Trophoblast cell (in vitro differentiated cells and primary cell): Measurements from ENCODE around the gene PACS1.

Experiments used
- DNase-seq, 2 donors: peaks; one replicate each; pipeline ENCODE4 v3.0.0-alpha.2; 2016
- H2AFZ ChIP-seq: 2 replicates; pipeline ENCODE4 v1.6.1; 2013; ENCODE audit warnings: low read length, moderate library complexity, mild to moderate bottlenecking; ENCODE audit not compliant: insufficient read depth, poor library complexity
- H2AK5ac ChIP-seq: 2 replicates; pipeline ENCODE4 v1.6.1; 2013; ENCODE audit warnings: mild to moderate bottlenecking, low read length
- H2BK120ac ChIP-seq: 2 replicates; pipeline ENCODE4 v1.6.1; 2013; ENCODE audit warnings: low read length, mild to moderate bottlenecking, moderate library complexity; ENCODE audit not compliant: insufficient read depth, poor library complexity
- H2BK12ac ChIP-seq: 2 replicates; pipeline ENCODE4 v1.6.1; 2013; ENCODE audit warnings: mild to moderate bottlenecking, low read length, moderate library complexity
- H2BK5ac ChIP-seq: 2 replicates; pipeline ENCODE4 v1.6.1; 2013; ENCODE audit warnings: low read length, low read depth, moderate library complexity, mild to moderate bottlenecking; ENCODE audit not compliant: poor library complexity
- H3K14ac ChIP-seq: 2 replicates; pipeline ENCODE4 v1.6.1; 2013; ENCODE audit warnings: mild to moderate bottlenecking, low read length
- H3K18ac ChIP-seq: 2 replicates; pipeline ENCODE4 v1.6.1; 2013; ENCODE audit warnings: mild to moderate bottlenecking, low read length
- H3K23ac ChIP-seq: 2 replicates; pipeline ENCODE4 v1.6.1; 2013; ENCODE audit warnings: low read length
- H3K27ac ChIP-seq: 2 replicates; pipeline ENCODE4 v1.5.1; 2013; ENCODE audit warnings: low read depth, mild to moderate bottlenecking, inconsistent platforms, low read length, moderate library complexity
- H3K27me3 ChIP-seq: 2 replicates; pipeline ENCODE4 v1.6.1; 2013; ENCODE audit warnings: inconsistent platforms, mild to moderate bottlenecking, low read length, moderate library complexity; ENCODE audit not compliant: insufficient read depth
- H3K36me3 ChIP-seq, 2 experiments: 1 replicate in 1 of 2; 2 replicates in 1 of 2; pipeline ENCODE4 v1.6.1; 2013; ENCODE audit warnings: low read length in 2 of 2, mild to moderate bottlenecking in 2 of 2, moderate library complexity in 1 of 2; ENCODE audit not compliant: insufficient read depth in 2 of 2, control insufficient read depth in 1 of 2
- H3K4ac ChIP-seq: 2 replicates; pipeline ENCODE4 v1.6.1; 2013; ENCODE audit warnings: low read depth, mild to moderate bottlenecking, low read length, moderate library complexity
- H3K4me1 ChIP-seq, 2 experiments: 1 replicate in 1 of 2; 2 replicates in 1 of 2; pipeline ENCODE4 v1.6.1; 2013; ENCODE audit warnings: low read length in 2 of 2, mild to moderate bottlenecking in 2 of 2, moderate library complexity in 1 of 2; ENCODE audit not compliant: insufficient read depth in 2 of 2, control insufficient read depth in 1 of 2
- H3K4me2 ChIP-seq: 2 replicates; pipeline ENCODE4 v1.6.1; 2013; ENCODE audit warnings: inconsistent platforms, mild to moderate bottlenecking, low read length, moderate library complexity
- H3K4me3 ChIP-seq: 2 replicates; pipeline ENCODE4 v1.5.1; 2013; ENCODE audit warnings: mild to moderate bottlenecking, low read depth, low read length, inconsistent platforms
- H3K79me1 ChIP-seq: one replicate; pipeline ENCODE4 v1.6.1; 2013; ENCODE audit warnings: low read length
- H3K79me2 ChIP-seq: 2 replicates; pipeline ENCODE4 v1.6.1; 2013; ENCODE audit warnings: low read length, mild to moderate bottlenecking; ENCODE audit not compliant: control insufficient read depth, insufficient read depth, poor library complexity
- H3K9ac ChIP-seq: 2 replicates; pipeline ENCODE4 v1.6.1; 2013; ENCODE audit warnings: mild to moderate bottlenecking, low read length
- H3K9me3 ChIP-seq: 2 replicates; pipeline ENCODE4 v1.6.1; 2013; ENCODE audit warnings: low read depth, mild to moderate bottlenecking, control low read depth, inconsistent platforms, low read length; ENCODE audit not compliant: insufficient read depth
- H4K12ac ChIP-seq: 2 replicates; pipeline ENCODE4 v1.6.1; 2013; ENCODE audit warnings: low read depth, mild to moderate bottlenecking, low read length, moderate library complexity
- H4K8ac ChIP-seq: 2 replicates; pipeline ENCODE4 v1.6.1; 2013; ENCODE audit warnings: low read depth, mild to moderate bottlenecking, low read length, moderate library complexity
- H4K91ac ChIP-seq: one replicate; pipeline ENCODE4 v1.6.1; 2013; ENCODE audit warnings: low read depth, mild to moderate bottlenecking, low read length, moderate library complexity
- WGBS: extraction: QIAGEN DNeasy Blood & Tissue Kit; methylation state at CpG from one replicate; pipeline ENCODE4 v1.1.7; 2013; ENCODE audit warnings: missing lambda C conversion rate; ENCODE audit not compliant: insufficient read length, insufficient coverage; ENCODE audit errors: extremely low coverage; 5-methylcytosine and 5-hydroxymethylcytosine counted together

Gene PACS1

GRCh38 chr11:66070604-66071380 lies 720 bp downstream of the PACS1 start:
- WGBS: no CpG with 5 or more reads among the region's 60 CpGs
- H3K23ac ChIP-seq: no peak overlapping the region
- peak overlapping the region; percentile 97 for H3K4ac ChIP-seq
- H3K79me2 ChIP-seq: peaks cover 10% of the 10 kb centered on the region
- H4K91ac ChIP-seq: peak overlapping the region; percentile 99
- H2BK12ac ChIP-seq: no peak overlapping the region
- peak overlapping the region; percentile 87 for H3K27ac ChIP-seq
- peak overlapping the region; percentile 97 for H2AFZ ChIP-seq
- peak overlapping the region; percentile 98 for H2BK120ac ChIP-seq
- peak overlapping the region; percentile 93 for H4K8ac ChIP-seq
- H3K79me1 ChIP-seq: peaks cover 20% of the 10 kb centered on the region
- H3K18ac ChIP-seq: peak overlapping the region; percentile 100
- peak overlapping the region; percentile 99 for H3K4me3 ChIP-seq
- peak overlapping the region; percentile 97 for H2AK5ac ChIP-seq
- peak overlapping the region; percentile 99 for H3K14ac ChIP-seq
- H3K9ac ChIP-seq: peak overlapping the region; percentile 76
- peak overlapping the region; percentile 94 for H2BK5ac ChIP-seq
- peak overlapping the region; percentile 97 for H4K12ac ChIP-seq
- no peaks in the 10 kb centered on the region for H3K9me3 ChIP-seq
- H3K4me2 ChIP-seq: peak overlapping the region; percentile 89
- peaks cover 4 to 6% of the 10 kb centered on the region in 2 experiments for H3K4me1 ChIP-seq
- peak; percentile 52 to 55 for DNase-seq
- H3K36me3 ChIP-seq: peaks cover 27 to 43% of the 10 kb centered on the region in 2 experiments
- H3K27me3 ChIP-seq: no peaks in the 10 kb centered on the region

GRCh38 chr11:66071381-66071801 lies 1.3 kb downstream of the PACS1 start:
- Histone ChIP-seq H2BK5ac (no peak overlapping the region), H3K9ac (peak overlapping the region; percentile 76), H4K8ac (no peak overlapping the region), H3K79me2 (peaks cover 10% of the 10 kb centered on the region), H2BK120ac (no peak overlapping the region), H4K91ac (no peak overlapping the region), H3K79me1 (peaks cover 20% of the 10 kb centered on the region), H3K4ac (peak overlapping the region; percentile 74), H2AK5ac (no peak overlapping the region), H3K27ac (no peak overlapping the region), H3K4me3 (peak overlapping the region; percentile 12), H2BK12ac (no peak overlapping the region), H3K36me3 (peaks cover 23 to 37% of the 10 kb centered on the region in 2 experiments), H4K12ac (no peak overlapping the region), H3K9me3 (no peaks in the 10 kb centered on the region), H3K27me3 (no peaks in the 10 kb centered on the region), H3K23ac (no peak overlapping the region), H3K4me1 (peaks cover 4 to 6% of the 10 kb centered on the region in 2 experiments), H3K18ac (no peak overlapping the region), H3K4me2 (peak overlapping the region; percentile 89), H2AFZ (no peak overlapping the region), H3K14ac (no peak overlapping the region)
- DNase-seq: no peak
- WGBS: no CpG with 5 or more reads among the region's 2 CpGs

GRCh38 chr11:66072081-66072480 lies 2.0 kb downstream of the PACS1 start:
- H3K14ac ChIP-seq: no peak overlapping the region

GRCh38 chr11:66072518-66072917 lies 2.4 kb downstream of the PACS1 start:
- Histone ChIP-seq H4K91ac (no peak overlapping the region), H2AFZ (no peak overlapping the region), H3K4me3 (no peak overlapping the region), H3K23ac (no peak overlapping the region), H3K4me1 (peaks cover 4 to 6% of the 10 kb centered on the region in 2 experiments), H3K79me2 (peaks cover 13% of the 10 kb centered on the region), H3K27ac (no peak overlapping the region), H3K14ac (no peak overlapping the region), H2BK12ac (no peak overlapping the region), H4K8ac (no peak overlapping the region), H2AK5ac (no peak overlapping the region), H3K4me2 (no peak overlapping the region), H3K79me1 (peaks cover 20% of the 10 kb centered on the region), H2BK5ac (no peak overlapping the region), H3K9ac (no peak overlapping the region), H4K12ac (no peak overlapping the region), H3K27me3 (no peaks in the 10 kb centered on the region), H3K36me3 (peaks cover 20 to 28% of the 10 kb centered on the region in 2 experiments), H3K4ac (peak overlapping the region; percentile 82), H2BK120ac (no peak overlapping the region), H3K18ac (no peak overlapping the region), H3K9me3 (no peaks in the 10 kb centered on the region)
- no peak for DNase-seq
- WGBS: no CpG with 5 or more reads among the region's 8 CpGs

More at GRCh38 chr11:66072081-66072480, 2.0 kb downstream of the PACS1 start:
- Histone ChIP-seq H4K12ac (no peak overlapping the region), H3K9ac (no peak overlapping the region), H4K8ac (no peak overlapping the region), H3K9me3 (no peaks in the 10 kb centered on the region), H3K4me3 (no peak overlapping the region), H2BK120ac (no peak overlapping the region), H3K27ac (no peak overlapping the region), H2AK5ac (no peak overlapping the region), H3K23ac (no peak overlapping the region), H4K91ac (no peak overlapping the region), H3K79me2 (peaks cover 13% of the 10 kb centered on the region), H3K4me2 (no peak overlapping the region), H2BK12ac (no peak overlapping the region), H3K4me1 (peaks cover 4 to 6% of the 10 kb centered on the region in 2 experiments), H2AFZ (no peak overlapping the region), H3K18ac (no peak overlapping the region), H2BK5ac (no peak overlapping the region), H3K36me3 (peaks cover 23 to 33% of the 10 kb centered on the region in 2 experiments), H3K4ac (no peak overlapping the region), H3K27me3 (no peaks in the 10 kb centered on the region), H3K79me1 (peaks cover 20% of the 10 kb centered on the region)
- no CpG with 5 or more reads among the region's 3 CpGs for WGBS
- DNase-seq: no peak
